Cortex of kidney (tissue), 1 donor: ENCODE results near the gene RUBCNL.

Experiments
- DNase-seq: peaks from one replicate; lab custom pipeline; 2025; lab: John Stamatoyannopoulos, UW

Gene RUBCNL

GRCh38 chr13:46340631-46341111, 46.4 kb downstream of the RUBCNL start:
- no peak for DNase-seq

GRCh38 chr13:46340011-46340410, 47.0 kb downstream of the RUBCNL start:
- DNase-seq, result no peak

GRCh38 chr13:46339035-46339666, 47.9 kb downstream of the RUBCNL start:
- DNase-seq, result no peak

GRCh38 chr13:46337700-46338099, 49.4 kb downstream of the RUBCNL start:
- no peak for DNase-seq

- DNase-seq, result no peak
Observed at GRCh38 chr13:46334035-46334822, 52.8 kb downstream of the RUBCNL start.

GRCh38 chr13:46332772-46333171, 54.3 kb downstream of the RUBCNL start:
- DNase-seq, result no peak

- no peak for DNase-seq
Observed at GRCh38 chr13:46329624-46330023, 57.4 kb downstream of the RUBCNL start.

- DNase-seq, result no peak
Observed at GRCh38 chr13:46327246-46327645, 59.8 kb downstream of the RUBCNL start.

- no peak for DNase-seq
Observed at GRCh38 chr13:46324976-46325375, 62.1 kb downstream of the RUBCNL start.

- no peak for DNase-seq
Observed at GRCh38 chr13:46321494-46322225, 65.4 kb downstream of the RUBCNL start.

- no peak for DNase-seq
Observed at GRCh38 chr13:46320821-46321220, 66.2 kb downstream of the RUBCNL start.

GRCh38 chr13:46320406-46320805, 66.6 kb downstream of the RUBCNL start:
- DNase-seq, result no peak

GRCh38 chr13:46318986-46319385, 68.1 kb downstream of the RUBCNL start:
- no peak for DNase-seq

- no peak for DNase-seq
Observed at GRCh38 chr13:46317120-46317519, 69.9 kb downstream of the RUBCNL start.

- DNase-seq, result no peak
Observed at GRCh38 chr13:46315491-46316075, 71.5 kb downstream of the RUBCNL start.

GRCh38 chr13:46315036-46315435, 72.0 kb downstream of the RUBCNL start:
- DNase-seq, result no peak

GRCh38 chr13:46314587-46314986, 72.5 kb downstream of the RUBCNL start:
- no peak for DNase-seq

GRCh38 chr13:46313432-46314257, 73.4 kb downstream of the RUBCNL start:
- DNase-seq, result no peak

- DNase-seq, result no peak
Observed at GRCh38 chr13:46313024-46313423, 74.0 kb downstream of the RUBCNL start.

- DNase-seq, result no peak
Observed at GRCh38 chr13:46311217-46311616, 75.8 kb downstream of the RUBCNL start.

GRCh38 chr13:46310066-46310465, 77.0 kb downstream of the RUBCNL start:
- no peak for DNase-seq

GRCh38 chr13:46307554-46307953, 79.5 kb downstream of the RUBCNL start:
- DNase-seq, result no peak
